CD14-positive monocyte (primary cell): ENCODE measurements around the gene TOM1. TPM values are rescaled to one million over a fixed set of nuclear protein-coding genes. Genes with fewer than 3 reads are reported as not detected.

Experiments
- DNase-seq, 3 donors: peaks; one replicate each; pipeline ENCODE4 v3.0.0-alpha.2; 2011 to 2022
- H2AFZ ChIP-seq: 2 replicates; pipeline ENCODE4 v1.6.0; 2012; ENCODE audit warnings: mild to moderate bottlenecking, low read depth, low read length, inconsistent platforms; ENCODE audit not compliant: insufficient read depth, poor library complexity, severe bottlenecking
- H3K27ac ChIP-seq, 2 donors: 1 replicate in 1 of 2; 2 replicates in 1 of 2; pipeline ENCODE4 v1.5.1; 2012 to 2013; ENCODE audit warnings: low read length in 2 of 2, control low read depth in 1 of 2, inconsistent platforms in 1 of 2, low read depth in 1 of 2, mild to moderate bottlenecking in 1 of 2
- H3K27me3 ChIP-seq, 2 donors: one replicate each; pipeline versions ENCODE4 v1.6.0 to v1.6.1; 2011 to 2013; ENCODE audit warnings: low read length in 2 of 2; ENCODE audit not compliant: control insufficient read depth in 2 of 2, insufficient read depth in 2 of 2
- H3K36me3 ChIP-seq, 2 donors: replicated peaks in 1 of 2; 1 replicate in 1 of 2; 2 replicates in 1 of 2; pipeline versions ENCODE4 v1.5.1 to v1.6.1; 2012 to 2013; ENCODE audit warnings: low read length in 2 of 2, control low read depth in 1 of 2, inconsistent platforms in 1 of 2, mild to moderate bottlenecking in 1 of 2; ENCODE audit not compliant: insufficient read depth in 2 of 2, control insufficient read depth in 1 of 2
- H3K4me1 ChIP-seq, 2 donors: 1 replicate in 1 of 2; 2 replicates in 1 of 2; pipeline versions ENCODE4 v1.5.1 to v1.6.1; 2012 to 2013; ENCODE audit warnings: low read length in 2 of 2, control low read depth in 1 of 2, inconsistent platforms in 1 of 2, mild to moderate bottlenecking in 1 of 2, moderate library complexity in 1 of 2; ENCODE audit not compliant: insufficient read depth in 2 of 2, control insufficient read depth in 1 of 2
- H3K4me2 ChIP-seq: replicated peaks from 2 replicates; pipeline ENCODE3; 2012; ENCODE audit warnings: low read length, moderate library complexity, mild to moderate bottlenecking; ENCODE audit not compliant: poor library complexity, severe bottlenecking; ENCODE audit errors: extremely low read depth
- H3K4me3 ChIP-seq, 3 experiments: fragments of 200-600 bp in 1 of 3; sonication (generic) in 1 of 3; replicated peaks in 1 of 3; 1 replicate in 2 of 3; 2 replicates in 1 of 3; pipeline ENCODE4 v1.5.1; 2011 to 2013; ENCODE audit warnings: low read length in 3 of 3, mild to moderate bottlenecking in 3 of 3, control low read depth in 2 of 3, low read depth in 2 of 3, inconsistent platforms in 1 of 3, moderate library complexity in 1 of 3
- H3K79me2 ChIP-seq: 2 replicates; pipeline ENCODE4 v1.6.0; 2012; ENCODE audit warnings: mild to moderate bottlenecking, control low read depth, inconsistent platforms, low read length, moderate library complexity; ENCODE audit not compliant: insufficient read depth
- H3K9ac ChIP-seq: 2 replicates; pipeline ENCODE4 v1.6.0; 2017; ENCODE audit warnings: low read length, mild to moderate bottlenecking; ENCODE audit not compliant: insufficient read depth, poor library complexity, severe bottlenecking
- H3K9me3 ChIP-seq, 2 donors: replicated peaks in 1 of 2; 1 replicate in 1 of 2; 2 replicates in 1 of 2; pipeline versions ENCODE4 v1.5.1 to v1.6.1; 2012 to 2013; ENCODE audit warnings: low read length in 2 of 2, control low read depth in 1 of 2; ENCODE audit not compliant: control insufficient read depth in 1 of 2, insufficient read depth in 1 of 2
- H4K20me1 ChIP-seq: 2 replicates; pipeline ENCODE4 v1.6.0; 2012; ENCODE audit warnings: mild to moderate bottlenecking, low read length, control low read depth, moderate library complexity; ENCODE audit not compliant: insufficient read depth
- H3K27ac Mint-ChIP-seq, 7 donors: one replicate each; pipeline ENCODE4 v1.8.0; 2020; ENCODE audit warnings: mild to moderate bottlenecking in 7 of 7, mixed read lengths in 7 of 7, moderate library complexity in 6 of 7, inconsistent platforms in 2 of 7
- H3K27me3 Mint-ChIP-seq, 3 donors: one replicate each; pipeline ENCODE4 v1.8.0; 2021 to 2022; ENCODE audit warnings: low read depth in 3 of 3, mild to moderate bottlenecking in 3 of 3, mixed read lengths in 3 of 3, moderate library complexity in 3 of 3, inconsistent platforms in 1 of 3
- H3K36me3 Mint-ChIP-seq, 2 donors: one replicate each; pipeline ENCODE4 v1.8.0; 2020; ENCODE audit warnings: mixed read lengths in 2 of 2, inconsistent platforms in 1 of 2, mild to moderate bottlenecking in 1 of 2
- H3K4me1 Mint-ChIP-seq: one replicate; pipeline ENCODE4 v1.8.0; 2020; ENCODE audit warnings: mild to moderate bottlenecking, mixed read lengths
- H3K4me3 Mint-ChIP-seq, 2 donors: one replicate each; pipeline ENCODE4 v1.8.0; 2020; ENCODE audit warnings: mild to moderate bottlenecking in 2 of 2, mixed read lengths in 2 of 2, moderate library complexity in 1 of 2
- H3K9me3 Mint-ChIP-seq, 7 donors: one replicate each; pipeline ENCODE4 v1.8.0; 2020 to 2022; ENCODE audit warnings: mixed read lengths in 7 of 7, mild to moderate bottlenecking in 6 of 7, moderate library complexity in 6 of 7, inconsistent platforms in 2 of 7
- WGBS: methylation state at CpG from one replicate; pipeline ENCODE4 v1.1.5; 2013; ENCODE audit warnings: missing lambda C conversion rate; ENCODE audit not compliant: insufficient coverage; 5-methylcytosine and 5-hydroxymethylcytosine counted together
- intact Hi-C, 2 donors: fragments of 100-400 bp; cut with micrococcal nuclease; formaldehyde crosslinking; loops; one replicate each; pipeline versions ENCODE4 v1.15.0 to v1.15.1; 2023
- polyA plus RNA-seq, 3 donors: library from polyadenylated mRNA; depleted of rRNA in 1 of 3; unstranded in 2 of 3; stranded (reverse) in 1 of 3; fragments of 300-500 nt in 2 of 3; fragments of >200 nt in 1 of 3; fragmentation: Illumina TruSeq in 2 of 3; gene quantifications; 1 replicate in 2 of 3; 2 replicates in 1 of 3; pipeline ENCODE4 v1.2.3, GENCODE V29; 2012 to 2021
- TF ChIP-seq, protein P1 (sequence below): fragments of 200-600 bp; IDR thresholded peaks from one replicate; pipeline ENCODE4 v1.8.0; 2022; ENCODE audit warnings: antibody characterized with exemption, mild to moderate bottlenecking

Gene TOM1
- polyA plus RNA-seq, 3 donors, result 80.5 to 167 (median 120) TPM

DNA sequence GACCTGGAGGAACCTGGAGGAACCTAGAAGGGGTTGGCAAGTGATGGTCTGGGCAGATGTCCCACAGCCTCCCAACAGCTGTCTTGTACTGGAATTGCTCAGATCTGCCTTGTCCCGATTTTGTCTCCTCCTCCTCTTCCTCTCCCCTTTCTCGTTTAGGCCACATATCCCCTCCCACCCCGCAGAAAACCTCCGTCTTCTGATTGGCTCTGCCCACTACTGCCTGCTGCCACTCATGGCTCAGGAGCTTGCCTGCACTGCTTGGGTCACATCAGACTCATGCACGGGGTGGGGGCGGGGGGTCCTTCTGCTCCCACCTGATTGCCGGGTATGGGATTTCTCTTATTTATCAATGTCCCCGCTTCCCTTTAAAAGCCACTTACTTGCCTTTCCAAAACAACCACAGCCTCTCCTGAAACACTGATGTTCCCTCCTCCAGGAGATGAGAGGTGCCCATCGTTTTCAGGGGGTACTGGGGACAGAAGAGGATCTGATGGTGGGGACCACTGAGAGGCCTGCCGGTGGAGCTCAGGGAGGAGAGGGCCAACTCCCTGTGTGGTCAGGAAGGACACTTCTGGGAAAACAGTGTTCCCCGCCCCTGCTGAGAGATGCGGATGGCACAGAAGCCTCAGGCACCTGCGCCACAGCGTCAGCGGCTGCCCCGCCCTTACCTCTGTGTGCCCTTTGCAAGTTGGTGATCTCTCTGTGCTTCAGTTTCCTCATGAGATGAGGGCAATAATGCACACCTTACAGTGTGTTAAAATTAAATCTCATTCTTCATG is 14.7 kb downstream of the TOM1 start:
- peaks cover 0 to 8% of the 10 kb centered on the region in 2 donors for H3K4me1 ChIP-seq
- intact Hi-C loops, result no loop called here
- Mint-ChIP-seq H3K4me3 (no peak overlapping the region), H3K9me3 (peaks cover 0 to 3% (median 0%) of the 10 kb centered on the region in 7 donors), H3K27me3 (peaks cover 0 to 2% (median 0%) of the 10 kb centered on the region in 3 donors), H3K36me3 (peaks cover 88 to 94% of the 10 kb centered on the region in 2 donors), H3K27ac (peak overlapping the region in 5 of 7 donors; percentile 2 to 95 (median 28)), H3K4me1 (peaks cover 24% of the 10 kb centered on the region)
- 83% methylated on average over 12 of the region's 16 CpGs for WGBS
- H3K4me3 ChIP-seq, result no peak overlapping the region
- peaks cover 54 to 95% of the 10 kb centered on the region in 2 donors for H3K36me3 ChIP-seq
- peaks cover 100% of the 10 kb centered on the region for H4K20me1 ChIP-seq
- no peak for DNase-seq
- no peaks in the 10 kb centered on the region for H3K27me3 ChIP-seq
- H3K27ac ChIP-seq, result peak overlapping the region in 1 of 2 donors; percentile 50
- TF ChIP-seq, protein P1, sequence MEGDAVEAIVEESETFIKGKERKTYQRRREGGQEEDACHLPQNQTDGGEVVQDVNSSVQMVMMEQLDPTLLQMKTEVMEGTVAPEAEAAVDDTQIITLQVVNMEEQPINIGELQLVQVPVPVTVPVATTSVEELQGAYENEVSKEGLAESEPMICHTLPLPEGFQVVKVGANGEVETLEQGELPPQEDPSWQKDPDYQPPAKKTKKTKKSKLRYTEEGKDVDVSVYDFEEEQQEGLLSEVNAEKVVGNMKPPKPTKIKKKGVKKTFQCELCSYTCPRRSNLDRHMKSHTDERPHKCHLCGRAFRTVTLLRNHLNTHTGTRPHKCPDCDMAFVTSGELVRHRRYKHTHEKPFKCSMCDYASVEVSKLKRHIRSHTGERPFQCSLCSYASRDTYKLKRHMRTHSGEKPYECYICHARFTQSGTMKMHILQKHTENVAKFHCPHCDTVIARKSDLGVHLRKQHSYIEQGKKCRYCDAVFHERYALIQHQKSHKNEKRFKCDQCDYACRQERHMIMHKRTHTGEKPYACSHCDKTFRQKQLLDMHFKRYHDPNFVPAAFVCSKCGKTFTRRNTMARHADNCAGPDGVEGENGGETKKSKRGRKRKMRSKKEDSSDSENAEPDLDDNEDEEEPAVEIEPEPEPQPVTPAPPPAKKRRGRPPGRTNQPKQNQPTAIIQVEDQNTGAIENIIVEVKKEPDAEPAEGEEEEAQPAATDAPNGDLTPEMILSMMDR, result no peak
- no peak overlapping the region for H2AFZ ChIP-seq
- H3K4me2 ChIP-seq, result no peak overlapping the region
- H3K79me2 ChIP-seq, result peaks cover 94% of the 10 kb centered on the region
- no peaks in the 10 kb centered on the region for H3K9me3 ChIP-seq
- H3K9ac ChIP-seq, result no peak overlapping the region

DNA sequence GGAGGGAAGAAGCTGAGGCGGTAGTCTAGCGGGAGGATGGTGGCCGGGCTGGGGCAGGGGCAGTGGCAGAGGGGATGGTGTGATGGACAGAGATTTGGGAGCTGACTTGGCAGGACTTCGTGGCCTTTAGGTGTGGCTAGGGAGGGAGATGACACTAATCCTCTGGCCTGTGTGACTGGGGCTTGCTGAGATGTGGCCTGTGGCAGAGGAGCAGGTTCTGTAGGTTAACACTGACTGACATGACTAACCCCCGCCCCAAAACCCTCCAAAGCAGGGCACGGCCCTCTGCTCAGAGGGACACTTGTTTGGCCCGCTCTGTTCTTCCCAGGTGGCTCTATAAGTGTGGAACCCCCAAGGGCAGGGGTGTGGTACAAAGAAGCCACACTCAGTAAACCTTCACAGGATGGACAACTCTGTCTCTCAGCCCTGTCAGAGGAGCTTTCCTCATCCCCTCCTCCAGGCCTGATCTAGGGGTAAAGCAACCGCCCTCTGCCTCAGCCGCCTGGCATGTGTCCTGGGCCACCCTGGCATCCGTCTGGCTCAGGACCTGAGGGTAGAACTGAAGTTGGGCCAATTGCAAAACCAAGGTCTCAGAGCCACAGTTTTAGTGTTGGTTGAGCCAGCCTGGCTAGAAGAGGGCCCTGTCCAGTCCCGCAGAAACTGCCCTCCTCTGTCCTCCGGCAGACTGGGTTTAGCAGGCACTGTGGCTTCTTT is 15.6 kb downstream of the TOM1 start:
- H3K4me3 Mint-ChIP-seq, result no peak overlapping the region
- Histone ChIP-seq H4K20me1 (peaks cover 100% of the 10 kb centered on the region), H3K4me3 (no peak overlapping the region), H3K4me1 (peaks cover 0 to 7% of the 10 kb centered on the region in 2 donors), H3K4me2 (no peak overlapping the region), H3K9ac (no peak overlapping the region), H3K27ac (peak overlapping the region in 1 of 2 donors; percentile 41), H3K27me3 (no peaks in the 10 kb centered on the region), H3K36me3 (peaks cover 58 to 95% of the 10 kb centered on the region in 2 donors), H3K79me2 (peaks cover 93% of the 10 kb centered on the region), H3K9me3 (no peaks in the 10 kb centered on the region), H2AFZ (no peak overlapping the region)
- TF ChIP-seq, protein P1, result no peak
- WGBS, result 94% methylated on average over 6 of the region's 12 CpGs
- peaks cover 24% of the 10 kb centered on the region for H3K4me1 Mint-ChIP-seq
- H3K27me3 Mint-ChIP-seq, result peaks cover 0 to 2% (median 0%) of the 10 kb centered on the region in 3 donors
- DNase-seq, result no peak
- H3K27ac Mint-ChIP-seq, result peak overlapping the region in 4 of 7 donors; percentile 36 to 77 (median 58)
- H3K9me3 Mint-ChIP-seq, result peaks cover 0 to 2% (median 0%) of the 10 kb centered on the region in 7 donors
- peaks cover 88 to 94% of the 10 kb centered on the region in 2 donors for H3K36me3 Mint-ChIP-seq
- intact Hi-C loops, result no loop called here
